ENCODE results near the gene SPRR2F. TPM values are rescaled to one million over a fixed set of nuclear protein-coding genes. Genes with fewer than 3 reads are reported as not detected.

SPRR2F gene
- total and polyA plus RNA-seq, 2 donors (not counting 3 experiments of a cell fraction or from before 2014, with no cell fraction given): not detected

GRCh38 chr1:153070243-153070642 lies 43.1 kb downstream of the SPRR2F start:
- H4K20me1 ChIP-seq (replicated peaks; ENCODE audit: control insufficient read depth, extremely low read depth, insufficient read depth, low read length): no peaks in the 10 kb centered on the region
- no peaks in the 10 kb centered on the region for H3K36me3 ChIP-seq (ENCODE audit: control insufficient read depth in 2 of 2, extremely low read depth in 1 of 2, insufficient read depth in 2 of 2, low read length in 2 of 2)
- no peaks in the 10 kb centered on the region for H3K27me3 ChIP-seq (ENCODE audit: control insufficient read depth in 2 of 2, insufficient read depth in 2 of 2, low read length in 2 of 2)
- H2AFZ ChIP-seq (ENCODE audit: low read depth, low read length): no peak overlapping the region
- no peaks in the 10 kb centered on the region for H3K79me2 ChIP-seq (ENCODE audit: control insufficient read depth, insufficient read depth, low read length)
- dilution Hi-C loops (cut with MboI; ENCODE audit: extremely low pct_ligation_motif_present, low sequenced_read_pairs): no loop called here
- FAIRE-seq (no peak), DNase-seq (ENCODE audit: low read depth, low spot score) (no peak)
- no TSS peak for BruUV-seq (replicated peaks)
- POLR2A ChIA-PET: no interaction called here
- H3K4me1 ChIP-seq (ENCODE audit: control insufficient read depth, extremely low read depth, insufficient read depth, low read length): no peaks in the 10 kb centered on the region
- intact Hi-C loops (cut with micrococcal nuclease): no loop called here
- H3K9ac ChIP-seq (replicated peaks; ENCODE audit: extremely low read depth, insufficient read depth, low read length): no peak overlapping the region
- TF ChIP-seq MAX (IDR thresholded peaks at IDR 0.05; ENCODE audit: insufficient read depth, insufficient read length): no peak
- TF ChIP-seq GATA2 (IDR thresholded peaks at IDR 0.05; ENCODE audit: insufficient read depth, insufficient read length, low read depth, low read length): no peak
- no peak for TF ChIP-seq FOS (IDR thresholded peaks at IDR 0.05; ENCODE audit: borderline replicate concordance, insufficient read depth, low read length)
- TF ChIP-seq JUN (IDR thresholded peaks at IDR 0.05; ENCODE audit: borderline replicate concordance, insufficient read depth, insufficient read length, low read depth): no peak
- no peak for TF ChIP-seq POLR2A (IDR thresholded peaks at IDR 0.05; ENCODE audit: low read depth, low read length)
- no peak for TF ChIP-seq EZH2 (IDR thresholded peaks at IDR 0.05; ENCODE audit: borderline replicate concordance, low read depth, low read length, severe bottlenecking)
- no peak for TF ChIP-seq POLR2AphosphoS5 (IDR thresholded peaks at IDR 0.05; ENCODE audit: insufficient read depth, low read depth, low read length)
- no peak for TF ChIP-seq CTCF (IDR thresholded peaks at IDR 0.05; ENCODE audit: extremely low read depth in 1 of 2, insufficient read depth in 1 of 2, low read depth in 1 of 2, low read length in 2 of 2)
- TF ChIP-seq MYC (IDR thresholded peaks at IDR 0.05; ENCODE audit: low read depth, low read length): no peak
- no peak overlapping the region for H3K4me3 ChIP-seq (replicated peaks in 1 of 3; ENCODE audit: insufficient read depth in 1 of 3, low read depth in 1 of 3, low read length in 3 of 3)
- no peak overlapping the region for H3K4me2 ChIP-seq (ENCODE audit: insufficient read depth, low read length)
- H3K27ac ChIP-seq (ENCODE audit: insufficient read depth, low read depth, low read length): no peak overlapping the region
- H3K9me1 ChIP-seq (replicated peaks; ENCODE audit: control insufficient read depth, extremely low read depth, insufficient read depth, low read length): no peaks in the 10 kb centered on the region
- CTCF ChIA-PET: no interaction called here
- no peaks in the 10 kb centered on the region for H3K9me3 ChIP-seq (replicated peaks; ENCODE audit: control insufficient read depth, insufficient read depth, low read length)

Small RNAs within 50 kb of the gene (small RNA-seq; reads per million reads assigned to genes)
- not detected for gene SPRR2C (ENCODE audit: insufficient read depth, insufficient read length, low read depth, low replicate concordance)

Other genes with a start within 250 kb of the SPRR2F start
- not detected in 2 replicates for gene SMCP, start 235.2 kb downstream of the SPRR2F start, total RNA-seq
- gene SMCP, start 235.2 kb downstream of the SPRR2F start, polyA plus RNA-seq: not detected in 2 replicates
- not detected in 2 replicates for gene IVL, start 205.0 kb downstream of the SPRR2F start, total RNA-seq
- not detected in 2 replicates for gene IVL, start 205.0 kb downstream of the SPRR2F start, polyA plus RNA-seq
- gene SPRR5, start 166.3 kb downstream of the SPRR2F start, total RNA-seq: not detected in 2 replicates
- not detected in 2 replicates for gene SPRR5, start 166.3 kb downstream of the SPRR2F start, polyA plus RNA-seq
- gene SPRR4, start 142.9 kb downstream of the SPRR2F start, total RNA-seq: not detected in 2 replicates
- gene SPRR4, start 142.9 kb downstream of the SPRR2F start, polyA plus RNA-seq: not detected in 2 replicates
- not detected in 2 replicates for gene SPRR1A, start 129.4 kb downstream of the SPRR2F start, total RNA-seq
- gene SPRR1A, start 129.4 kb downstream of the SPRR2F start, polyA plus RNA-seq: not detected in 2 replicates
- not detected in 2 replicates for gene SPRR3, start 111.8 kb downstream of the SPRR2F start, total RNA-seq
- not detected in 2 replicates for gene SPRR3, start 111.8 kb downstream of the SPRR2F start, polyA plus RNA-seq
- not detected in 2 replicates for gene SPRR1B, start 82.3 kb downstream of the SPRR2F start, total RNA-seq
- gene SPRR1B, start 82.3 kb downstream of the SPRR2F start, polyA plus RNA-seq: not detected in 2 replicates
- not detected in 2 replicates for gene SPRR2D, start 72.4 kb downstream of the SPRR2F start, total RNA-seq
- gene SPRR2D, start 72.4 kb downstream of the SPRR2F start, polyA plus RNA-seq: not detected in 2 replicates
- gene SPRR2A, start 56.0 kb downstream of the SPRR2F start, total RNA-seq: not detected in 2 replicates
- not detected in 2 replicates for gene SPRR2A, start 56.0 kb downstream of the SPRR2F start, polyA plus RNA-seq
- gene SPRR2B, start 41.9 kb downstream of the SPRR2F start, total RNA-seq: not detected in 2 replicates
- gene SPRR2B, start 41.9 kb downstream of the SPRR2F start, polyA plus RNA-seq: not detected in 2 replicates
- not detected in 2 replicates for gene SPRR2E, start 19.0 kb downstream of the SPRR2F start, total RNA-seq
- gene SPRR2E, start 19.0 kb downstream of the SPRR2F start, polyA plus RNA-seq: not detected in 2 replicates
- gene SPRR2G, start 37.4 kb upstream of the SPRR2F start, total RNA-seq: not detected in 2 replicates
- gene SPRR2G, start 37.4 kb upstream of the SPRR2F start, polyA plus RNA-seq: not detected in 2 replicates
- not detected in 2 replicates for gene LELP1, start 89.9 kb upstream of the SPRR2F start, total RNA-seq
- gene LELP1, start 89.9 kb upstream of the SPRR2F start, polyA plus RNA-seq: not detected in 2 replicates
- not detected in 2 replicates for gene PRR9, start 104.1 kb upstream of the SPRR2F start, total RNA-seq
- gene PRR9, start 104.1 kb upstream of the SPRR2F start, polyA plus RNA-seq: not detected in 2 replicates
- not detected in 2 replicates for gene LORICRIN, start 146.2 kb upstream of the SPRR2F start, total RNA-seq
- not detected in 2 replicates for gene LORICRIN, start 146.2 kb upstream of the SPRR2F start, polyA plus RNA-seq
- not detected in 2 replicates for gene PGLYRP3, start 199.4 kb upstream of the SPRR2F start, total RNA-seq
- gene PGLYRP3, start 199.4 kb upstream of the SPRR2F start, polyA plus RNA-seq: not detected in 2 replicates
- not detected in 2 replicates for gene PGLYRP4, start 235.3 kb upstream of the SPRR2F start, total RNA-seq
- gene PGLYRP4, start 235.3 kb upstream of the SPRR2F start, polyA plus RNA-seq: not detected in 2 replicates
- gene S100A9, start 244.3 kb upstream of the SPRR2F start, total RNA-seq: not detected in 2 replicates
- gene S100A9, start 244.3 kb upstream of the SPRR2F start, polyA plus RNA-seq: not detected in 2 replicates